SHP77 treated with DMSO at 0.1 percent for 48 hours (cell line): ENCODE measurements around the gene AOAH.

ENCODE experiments used
- DNase-seq: peaks from one replicate; lab custom pipeline; 2025; lab: John Stamatoyannopoulos, UW

Gene AOAH, protein sequence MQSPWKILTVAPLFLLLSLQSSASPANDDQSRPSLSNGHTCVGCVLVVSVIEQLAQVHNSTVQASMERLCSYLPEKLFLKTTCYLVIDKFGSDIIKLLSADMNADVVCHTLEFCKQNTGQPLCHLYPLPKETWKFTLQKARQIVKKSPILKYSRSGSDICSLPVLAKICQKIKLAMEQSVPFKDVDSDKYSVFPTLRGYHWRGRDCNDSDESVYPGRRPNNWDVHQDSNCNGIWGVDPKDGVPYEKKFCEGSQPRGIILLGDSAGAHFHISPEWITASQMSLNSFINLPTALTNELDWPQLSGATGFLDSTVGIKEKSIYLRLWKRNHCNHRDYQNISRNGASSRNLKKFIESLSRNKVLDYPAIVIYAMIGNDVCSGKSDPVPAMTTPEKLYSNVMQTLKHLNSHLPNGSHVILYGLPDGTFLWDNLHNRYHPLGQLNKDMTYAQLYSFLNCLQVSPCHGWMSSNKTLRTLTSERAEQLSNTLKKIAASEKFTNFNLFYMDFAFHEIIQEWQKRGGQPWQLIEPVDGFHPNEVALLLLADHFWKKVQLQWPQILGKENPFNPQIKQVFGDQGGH

DNA sequence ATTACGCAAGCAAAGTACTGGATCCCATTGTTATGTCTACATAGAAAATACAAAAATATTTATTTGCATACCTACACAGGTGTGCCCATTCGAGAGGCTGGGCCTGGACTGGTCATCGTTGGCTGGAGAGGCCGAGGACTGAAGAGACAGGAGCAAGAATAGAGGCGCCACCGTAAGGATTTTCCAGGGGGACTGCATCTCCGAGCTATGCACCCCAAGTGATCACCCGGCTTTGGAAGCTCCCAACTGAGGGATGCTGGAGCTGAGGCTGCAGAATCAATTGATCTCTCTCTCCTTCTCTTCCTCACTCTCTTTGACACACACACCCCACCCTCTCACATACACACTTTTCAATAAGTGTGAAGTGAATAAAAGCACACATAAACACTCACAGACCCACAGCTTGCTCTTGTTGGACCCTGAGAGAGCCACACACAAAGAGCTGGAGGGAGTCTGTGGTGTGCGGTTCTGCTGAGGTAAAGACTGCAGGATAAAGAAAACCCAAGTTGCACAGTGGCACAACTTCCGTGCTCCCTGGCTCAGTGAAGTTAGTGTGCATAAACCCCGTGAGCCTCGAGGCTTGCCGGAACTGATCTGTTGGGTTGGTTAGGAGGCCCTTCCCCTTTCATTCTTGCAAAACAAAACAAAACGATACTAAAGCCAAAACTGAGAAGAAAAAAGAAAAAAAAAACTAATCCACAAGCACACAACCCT is at the start of gene AOAH:
TSS of gene AOAH (minus strand) at position 544 of the 714 bp plus-strand sequence. CDS start at position 198, 346 bp downstream.
- no peak for DNase-seq

DNA sequence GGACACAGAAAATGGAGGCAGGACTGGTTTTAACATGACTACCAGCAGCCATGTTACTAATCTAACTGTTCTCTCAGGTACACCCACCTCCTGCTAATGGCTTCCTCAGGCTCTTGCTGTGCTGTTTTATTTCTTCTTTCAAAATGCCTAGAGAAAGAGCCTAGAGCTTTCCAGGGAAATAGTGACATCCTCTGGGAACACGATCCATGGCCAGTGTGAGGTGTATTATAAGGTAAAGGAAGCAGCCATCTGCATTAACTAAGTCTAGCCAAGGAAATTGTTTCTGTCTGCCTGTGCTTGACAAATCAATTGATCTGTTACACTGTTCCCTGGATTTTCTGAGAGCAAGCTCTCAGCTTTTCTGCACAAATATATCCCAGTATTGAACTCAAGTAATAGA is 42.2 kb upstream of the AOAH start:
- no peak for DNase-seq

DNA sequence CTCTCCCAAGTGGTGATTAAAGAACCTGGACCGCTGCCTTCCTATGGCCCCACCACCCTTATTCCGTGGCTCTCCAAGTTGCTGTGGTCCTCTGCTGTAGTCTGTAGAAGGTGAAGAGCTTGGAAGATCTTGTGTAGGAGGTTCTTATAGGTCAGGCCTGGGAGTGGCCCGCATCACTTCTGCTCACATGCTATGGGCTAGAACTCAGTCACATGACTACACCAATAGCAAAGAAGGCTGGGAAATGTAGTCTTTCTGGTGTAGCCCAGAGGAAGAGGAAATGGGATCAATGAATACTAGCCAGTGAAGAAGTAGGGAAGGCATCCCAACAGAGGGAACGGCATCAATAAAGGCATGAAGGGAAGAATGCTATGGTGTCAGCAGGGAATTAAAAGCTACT is 41.3 kb upstream of the AOAH start:
- DNase-seq, result no peak

GRCh38 chr7:36764929-36765328 is 40.6 kb upstream of the AOAH start:
- no peak for DNase-seq

- no peak for DNase-seq
These were observed 39.0 kb upstream of the AOAH start for GRCh38 chr7:36763132-36763816.

GRCh38 chr7:36762394-36762793 is 38.1 kb upstream of the AOAH start:
- DNase-seq, result no peak

DNA sequence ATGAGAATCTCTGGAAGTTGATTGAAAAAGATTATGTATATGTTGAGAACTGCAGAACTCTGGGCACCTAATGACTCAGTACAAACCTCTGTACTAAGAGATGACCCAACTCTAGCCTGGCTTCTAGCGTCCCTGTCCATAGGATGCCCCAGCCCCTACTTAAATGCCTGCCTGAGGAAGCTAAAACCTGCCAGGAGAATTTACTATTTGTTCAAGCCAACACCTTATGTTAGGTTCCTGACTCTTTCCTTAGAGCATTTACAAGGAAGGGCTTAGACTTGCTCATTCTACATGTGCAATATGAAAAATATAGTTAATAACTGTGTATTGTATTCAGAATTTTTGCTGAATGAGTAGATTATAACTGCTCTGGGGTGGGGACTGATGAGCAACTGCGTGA is 37.5 kb upstream of the AOAH start:
- DNase-seq, result no peak

DNA sequence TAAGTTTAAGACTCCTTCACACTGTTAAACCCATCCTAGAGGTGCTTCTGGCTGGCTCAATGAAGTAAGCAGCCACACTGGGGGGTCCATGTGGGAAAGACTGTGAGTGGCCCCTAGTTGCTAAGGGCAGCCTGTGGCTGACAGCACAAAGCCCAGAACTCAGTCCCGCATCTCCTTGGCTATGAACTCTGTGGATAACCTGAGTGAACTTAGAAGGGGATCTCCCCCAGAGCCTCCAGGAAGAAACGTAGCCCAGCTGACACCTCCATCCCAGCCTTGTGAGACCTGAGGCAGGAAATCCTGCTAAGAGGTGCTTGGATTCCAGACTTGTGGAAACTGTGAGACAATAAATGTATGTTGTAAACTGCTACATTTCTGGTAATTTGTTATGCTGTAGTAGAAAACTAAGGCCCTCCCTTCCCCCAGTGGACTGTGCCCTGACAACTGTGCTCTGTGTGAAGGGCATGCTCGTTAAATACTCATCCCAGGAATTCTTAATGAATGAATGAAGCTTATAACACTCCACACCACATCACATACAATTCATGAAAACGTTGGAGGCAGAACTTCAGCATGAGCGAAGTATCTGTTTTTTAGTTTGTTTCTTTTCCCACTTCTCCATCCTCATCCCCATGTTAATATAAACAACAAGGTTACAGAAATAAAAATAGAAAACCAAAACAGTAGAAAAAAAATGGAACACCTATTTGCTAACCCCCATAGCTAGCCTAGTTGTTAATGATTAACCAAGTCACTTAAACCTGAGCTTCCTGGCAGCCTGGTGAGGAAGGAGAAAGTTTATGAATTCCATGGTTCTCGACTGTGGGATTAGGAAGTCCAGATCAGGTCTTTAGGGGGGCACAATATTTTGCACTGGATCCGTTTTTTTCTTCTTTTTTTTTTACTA is 36.8 kb upstream of the AOAH start:
- DNase-seq, result no peak

- DNase-seq, result no peak
These were observed 34.6 kb upstream of the AOAH start for GRCh38 chr7:36758879-36759278.

DNA sequence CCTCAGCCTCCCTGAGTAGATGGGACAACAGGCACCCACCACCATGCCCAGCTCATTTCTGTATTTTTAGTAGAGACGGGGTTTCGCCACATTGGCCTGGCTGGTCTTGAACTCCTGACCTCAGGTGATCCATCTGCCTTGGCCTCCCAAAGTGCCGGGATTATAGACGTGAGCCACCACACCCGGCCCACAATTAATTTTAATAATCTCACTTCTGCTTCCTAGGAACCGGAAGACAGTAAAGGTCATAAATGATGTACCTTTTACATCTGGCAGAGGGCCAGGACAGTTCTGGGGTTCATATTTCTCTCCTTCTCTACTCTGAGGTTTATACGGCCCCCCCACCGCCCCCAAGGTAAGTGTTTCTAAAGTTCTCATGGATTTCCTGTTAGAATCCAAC is 31.2 kb upstream of the AOAH start:
- DNase-seq, result no peak

- no peak for DNase-seq
These were observed 27.9 kb upstream of the AOAH start for GRCh38 chr7:36752026-36752711.

DNA sequence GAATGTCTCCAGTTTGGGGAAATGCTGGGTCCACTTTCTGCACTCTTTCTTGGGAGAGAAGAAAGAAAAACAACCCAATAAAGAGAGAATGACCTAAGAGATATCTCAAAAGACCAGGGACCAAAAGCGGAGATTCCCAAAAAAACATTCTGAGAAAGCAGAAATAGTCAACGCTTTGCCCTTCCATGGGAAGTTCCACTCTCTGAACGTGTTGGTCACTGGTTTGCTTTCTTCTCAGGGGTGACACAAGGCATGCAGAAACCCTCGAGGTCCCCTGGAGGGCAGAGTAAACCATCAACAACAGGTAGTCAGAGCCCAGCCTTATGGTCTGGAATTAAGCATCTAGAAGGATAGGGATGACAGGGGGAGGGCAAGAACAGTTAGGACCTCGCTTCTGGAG is 26.2 kb upstream of the AOAH start:
- no peak for DNase-seq

DNA sequence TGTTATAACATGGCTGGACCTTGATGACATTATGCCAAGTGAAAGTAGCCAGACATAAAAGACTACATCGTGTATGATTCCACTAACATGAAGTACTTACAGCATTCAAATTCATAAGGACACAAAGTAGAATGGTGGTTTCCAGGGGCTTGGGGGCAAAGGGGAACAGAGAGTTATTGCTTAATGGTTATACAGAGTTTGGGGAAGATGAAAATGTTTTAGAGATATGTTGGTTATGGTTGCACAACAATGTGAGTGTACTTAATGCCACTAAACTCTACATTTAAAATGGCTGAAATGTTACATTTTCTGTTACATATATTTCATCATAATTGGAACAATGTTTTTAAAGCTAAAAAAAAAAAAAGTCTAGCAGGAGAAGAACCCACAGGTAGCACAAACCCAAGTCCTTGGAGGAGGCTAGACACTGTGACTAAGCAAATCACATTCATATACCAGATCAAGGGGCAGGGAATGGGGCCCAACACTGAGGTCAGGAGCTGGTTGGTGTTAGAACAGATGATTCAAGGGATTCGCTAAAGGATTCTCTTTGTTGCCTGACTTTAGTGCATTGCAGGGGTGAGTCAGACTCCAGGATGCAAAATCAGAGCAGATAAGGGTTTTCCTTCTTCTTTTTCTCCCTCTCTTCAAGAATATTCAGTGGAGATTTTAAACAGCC is 25.1 kb upstream of the AOAH start:
- no peak for DNase-seq

- DNase-seq, result no peak
These were observed 23.8 kb upstream of the AOAH start for GRCh38 chr7:36748017-36748487.

GRCh38 chr7:36747280-36748016 is 23.2 kb upstream of the AOAH start:
- no peak for DNase-seq

GRCh38 chr7:36746347-36746746 is 22.1 kb upstream of the AOAH start:
- DNase-seq, result no peak

DNA sequence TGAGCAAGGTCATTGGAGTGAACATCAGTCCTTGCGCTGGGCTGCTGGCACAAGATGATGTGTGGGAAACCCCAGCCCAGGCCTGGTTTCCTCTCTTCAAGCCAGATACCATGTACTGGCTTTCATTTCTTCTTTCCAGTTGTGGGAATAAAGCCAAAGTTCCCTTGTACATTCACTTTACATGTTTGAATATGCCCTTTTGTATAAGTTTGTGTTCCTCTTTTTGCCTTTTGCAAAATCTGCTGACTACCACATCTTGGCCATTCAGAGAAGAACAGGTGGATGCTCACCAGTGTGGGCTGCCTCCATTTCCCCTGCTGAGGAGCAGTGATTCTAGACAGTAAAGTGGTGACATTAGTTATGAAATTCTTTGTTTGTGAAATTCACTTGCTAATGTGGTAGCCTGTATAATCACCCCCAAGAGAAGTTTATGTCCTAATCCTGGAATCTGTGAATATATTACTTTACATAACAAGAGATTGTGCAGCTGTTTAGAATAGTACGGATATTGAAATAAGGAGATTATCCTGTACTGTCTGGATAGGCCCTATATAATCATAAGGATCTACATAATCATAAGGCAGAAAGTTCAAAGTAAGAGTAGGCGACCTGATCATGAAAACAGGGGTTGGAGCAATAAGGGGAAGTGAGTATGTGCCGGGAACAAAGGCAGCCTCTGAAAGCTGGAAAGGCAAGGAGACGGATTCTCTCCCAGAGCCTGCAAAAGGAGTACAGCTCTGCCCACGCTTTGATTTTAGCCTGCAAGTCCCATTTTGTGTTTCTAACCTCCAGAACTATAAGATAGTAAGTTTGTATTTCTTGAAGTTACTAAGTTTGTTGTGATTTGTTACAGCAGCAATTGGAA is 18.8 kb upstream of the AOAH start:
- DNase-seq, result no peak

DNA sequence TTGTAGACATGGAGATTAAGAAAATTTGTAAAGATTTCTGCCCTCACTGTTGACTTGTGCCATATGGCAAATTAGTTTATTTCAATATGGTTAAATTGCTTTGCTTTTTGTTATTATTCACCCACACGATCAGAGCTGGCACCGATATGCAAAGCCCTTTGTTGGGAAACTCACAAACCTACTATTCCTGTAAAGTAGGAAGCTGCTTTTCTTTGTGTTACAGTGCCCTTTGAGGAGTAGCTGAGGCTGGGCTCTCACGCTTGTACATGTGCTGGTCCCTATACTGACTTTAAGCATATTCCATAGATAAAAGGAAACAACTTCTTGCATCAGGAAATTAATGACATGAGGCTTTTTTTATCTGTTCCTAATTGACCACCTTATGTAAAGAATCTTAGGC is 17.6 kb upstream of the AOAH start:
- DNase-seq, result no peak

DNA sequence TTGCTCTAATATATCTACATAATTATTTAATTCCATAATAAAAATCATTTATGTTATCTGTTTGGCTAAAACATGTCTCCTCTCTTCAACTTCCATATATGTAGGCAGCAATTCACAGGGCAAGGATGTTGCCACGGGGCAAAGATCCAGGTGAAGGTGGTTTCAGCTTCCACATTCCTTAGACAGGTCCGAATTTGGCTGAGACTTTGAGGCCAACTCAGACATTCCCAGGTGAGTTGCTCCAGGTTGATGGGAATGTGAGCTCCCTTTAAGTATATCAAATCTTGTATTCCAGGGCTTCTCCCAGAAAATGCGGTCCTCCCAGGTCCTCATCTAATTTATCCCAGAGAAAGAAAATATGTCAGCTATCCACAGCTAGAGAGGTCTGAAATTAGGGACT is 15.1 kb upstream of the AOAH start:
- DNase-seq, result no peak
